C4-2B (cell line): ENCODE measurements around the gene LFNG.

Source experiments
- ZFX ChIP-seq: fragments of 450-650 bp; IDR thresholded peaks from 2 replicates; pipeline ENCODE4 v1.6.1; 2017
- TF ChIP-seq, protein P1 (sequence below): fragments of 450-650 bp; conservative IDR thresholded peaks from 2 replicates; pipeline ENCODE4 v1.5.1; 2017; ENCODE audit warnings: mild to moderate bottlenecking

DNA sequence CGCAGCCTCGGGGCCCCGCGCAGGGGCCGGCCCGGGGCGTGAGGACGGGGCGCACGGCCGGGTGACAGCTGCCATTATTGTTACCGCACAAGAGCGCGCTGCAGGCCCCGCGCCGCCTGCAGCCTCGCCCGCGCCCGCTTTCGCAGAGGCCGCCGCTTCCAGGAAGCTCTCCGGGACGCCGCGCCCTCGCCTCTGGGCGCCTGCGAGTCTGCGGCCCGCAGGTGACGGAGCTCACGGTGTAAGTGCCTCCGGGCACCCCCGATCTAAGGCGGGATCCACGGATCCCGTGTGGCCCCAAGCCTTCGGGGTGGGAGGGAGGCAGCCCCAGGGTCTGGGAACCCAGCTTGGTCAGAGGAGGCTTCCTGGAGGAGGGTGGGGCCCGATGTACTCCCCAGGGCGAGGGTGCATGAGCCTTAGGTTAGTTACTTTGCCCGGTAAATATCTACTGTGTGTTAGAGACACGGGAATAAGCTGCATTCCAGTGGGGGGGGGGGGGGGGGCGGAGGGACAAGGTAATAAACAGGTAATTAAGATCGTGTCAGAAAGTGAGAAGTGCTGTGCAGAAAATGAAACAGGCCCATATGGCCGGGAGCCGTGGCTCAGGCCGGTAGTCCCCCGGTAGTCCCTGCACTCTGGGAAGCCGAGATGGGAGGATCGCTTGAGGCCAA, 39.8 kb downstream of the LFNG start:
- TF ChIP-seq, protein P1, sequence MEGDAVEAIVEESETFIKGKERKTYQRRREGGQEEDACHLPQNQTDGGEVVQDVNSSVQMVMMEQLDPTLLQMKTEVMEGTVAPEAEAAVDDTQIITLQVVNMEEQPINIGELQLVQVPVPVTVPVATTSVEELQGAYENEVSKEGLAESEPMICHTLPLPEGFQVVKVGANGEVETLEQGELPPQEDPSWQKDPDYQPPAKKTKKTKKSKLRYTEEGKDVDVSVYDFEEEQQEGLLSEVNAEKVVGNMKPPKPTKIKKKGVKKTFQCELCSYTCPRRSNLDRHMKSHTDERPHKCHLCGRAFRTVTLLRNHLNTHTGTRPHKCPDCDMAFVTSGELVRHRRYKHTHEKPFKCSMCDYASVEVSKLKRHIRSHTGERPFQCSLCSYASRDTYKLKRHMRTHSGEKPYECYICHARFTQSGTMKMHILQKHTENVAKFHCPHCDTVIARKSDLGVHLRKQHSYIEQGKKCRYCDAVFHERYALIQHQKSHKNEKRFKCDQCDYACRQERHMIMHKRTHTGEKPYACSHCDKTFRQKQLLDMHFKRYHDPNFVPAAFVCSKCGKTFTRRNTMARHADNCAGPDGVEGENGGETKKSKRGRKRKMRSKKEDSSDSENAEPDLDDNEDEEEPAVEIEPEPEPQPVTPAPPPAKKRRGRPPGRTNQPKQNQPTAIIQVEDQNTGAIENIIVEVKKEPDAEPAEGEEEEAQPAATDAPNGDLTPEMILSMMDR: no peak
- peak; percentile 98 for TF ChIP-seq ZFX
